Stimulated activated CD8-positive, alpha-beta memory T cell treated with anti-CD3 and anti-CD28 coated beads, Interleukin-12 subunit alpha, Interleukin-12 subunit beta, amount 100 ng/mL, for 24 hours (primary cell): ENCODE results near the gene GPAM.
"Not testable (repeated sequence)": the region's sequence is repeated elsewhere in the genome, so short reads cannot be mapped to it uniquely, and the experiment has no call there.

Experiments
- DNase-seq: peaks from one replicate; pipeline ENCODE4 v3.0.0-alpha.2; 2020; ENCODE audit errors: extremely low read depth

The GPAM gene

DNA sequence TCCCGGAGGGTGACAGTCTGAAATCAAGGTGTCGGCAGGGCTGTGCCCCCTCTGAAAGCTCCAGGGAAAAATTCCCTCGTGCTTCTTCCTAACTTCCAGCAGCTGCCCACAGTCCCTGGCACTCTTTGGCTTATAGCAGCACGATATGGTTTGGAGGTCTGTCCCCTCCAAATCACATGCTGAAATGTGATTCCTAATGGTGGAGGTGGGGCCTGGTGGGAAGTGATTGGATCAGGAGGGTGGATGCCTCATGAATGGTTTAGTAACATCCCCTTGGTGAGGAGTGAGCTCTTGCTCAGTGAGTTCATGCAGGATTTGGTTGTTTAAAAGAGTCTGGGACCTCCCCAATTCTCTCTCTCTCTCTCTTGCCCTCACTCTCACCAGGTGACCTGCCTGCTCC is 51.1 kb downstream of the GPAM start:
- DNase-seq: no peak

DNA sequence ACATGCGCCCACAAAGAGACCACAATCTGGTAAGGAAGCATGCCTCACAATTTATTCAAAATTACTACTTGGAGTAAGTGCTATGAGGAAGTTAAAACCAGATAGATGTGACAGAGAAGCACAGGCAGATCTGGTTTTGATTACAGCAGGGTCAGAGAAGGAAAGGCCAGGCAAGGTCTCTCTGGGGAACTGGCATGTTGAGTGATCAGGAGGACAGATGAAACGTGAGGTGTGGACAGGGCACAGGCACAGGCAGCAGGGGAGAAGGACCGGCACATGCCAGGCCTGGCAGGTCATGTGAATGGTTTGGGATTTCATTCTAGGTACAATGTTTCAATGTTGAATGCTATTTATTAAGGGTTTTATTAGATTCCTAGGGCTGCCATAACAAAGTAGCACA is 51.6 kb downstream of the GPAM start:
- DNase-seq: no peak

DNA sequence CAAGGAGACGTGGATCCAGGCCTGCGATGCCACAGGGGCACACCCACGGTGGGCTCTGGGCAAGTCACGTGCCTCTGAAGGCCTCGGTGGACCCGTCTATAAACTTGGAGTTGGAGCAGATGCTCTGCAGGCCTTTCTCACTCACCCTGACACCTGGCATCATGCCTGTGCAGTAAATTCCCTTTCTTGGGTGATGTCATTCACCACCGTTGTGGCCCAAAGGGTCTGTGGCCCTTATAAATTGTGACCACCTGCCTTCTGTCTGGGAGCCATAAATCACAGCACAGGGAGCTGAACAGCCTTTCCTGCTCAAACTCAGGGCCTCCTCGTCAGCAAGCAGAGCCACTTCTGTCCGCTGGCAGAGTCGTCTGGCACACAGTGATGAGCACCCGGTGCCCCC is 52.2 kb downstream of the GPAM start:
- DNase-seq: no peak

DNA sequence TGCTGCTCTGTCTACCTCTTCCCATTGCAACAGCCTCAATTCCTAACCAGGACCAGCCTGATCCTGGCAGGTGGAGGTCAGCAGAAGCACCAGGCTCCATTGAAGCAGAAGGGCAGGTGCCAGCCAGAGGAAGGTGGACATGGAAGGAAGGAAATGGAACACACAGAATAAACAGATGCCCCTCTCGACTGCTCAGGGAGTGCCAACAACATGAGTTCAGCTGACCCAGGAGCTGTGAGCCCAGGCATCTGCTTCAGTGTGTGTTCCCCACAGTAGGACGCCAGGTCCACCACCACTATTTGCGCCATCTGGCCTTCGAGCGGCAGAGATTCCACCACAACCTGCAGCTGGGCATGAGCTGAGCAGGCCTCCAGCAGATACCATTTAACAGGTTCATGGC is 56.7 kb downstream of the GPAM start:
- no peak for DNase-seq

DNA sequence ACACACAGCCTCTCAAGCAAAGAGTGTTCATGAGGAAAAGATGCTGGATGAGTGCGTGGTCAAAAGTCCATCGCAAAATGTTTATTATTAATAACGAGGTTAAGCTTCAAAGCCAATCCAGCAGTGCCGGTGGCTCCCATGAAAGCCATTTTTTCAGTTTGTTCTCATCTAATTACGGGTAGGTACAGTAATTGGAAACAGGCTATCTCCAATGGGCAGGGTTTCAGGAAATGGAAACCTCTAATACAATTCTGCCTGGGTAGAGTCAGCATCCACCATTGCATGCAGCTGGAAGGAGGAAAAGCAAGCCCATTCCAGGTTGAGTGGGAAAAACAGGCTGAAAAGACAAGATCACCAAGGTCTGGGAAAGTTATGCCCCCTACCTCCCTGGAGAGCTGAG is 57.4 kb downstream of the GPAM start:
- no peak for DNase-seq

DNA sequence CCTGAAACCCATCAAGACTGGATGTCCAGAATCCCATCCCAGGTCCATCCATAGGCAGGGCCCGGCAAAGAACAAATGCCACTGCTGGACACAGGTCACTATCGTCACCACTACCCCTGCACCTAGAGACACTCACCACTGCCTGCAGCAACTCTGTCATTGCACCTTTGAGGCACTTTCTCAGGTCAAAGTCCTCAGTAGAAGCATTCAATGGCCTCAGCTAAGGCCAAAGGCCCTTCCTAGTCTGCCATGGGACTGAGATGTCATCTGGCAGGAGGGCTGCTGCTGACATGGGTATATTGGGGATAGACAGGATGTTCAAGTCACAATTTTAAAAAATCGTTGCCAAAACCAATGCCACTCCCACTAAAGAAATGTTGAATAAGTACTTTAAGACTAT is 58.7 kb downstream of the GPAM start:
- DNase-seq: no peak

DNA sequence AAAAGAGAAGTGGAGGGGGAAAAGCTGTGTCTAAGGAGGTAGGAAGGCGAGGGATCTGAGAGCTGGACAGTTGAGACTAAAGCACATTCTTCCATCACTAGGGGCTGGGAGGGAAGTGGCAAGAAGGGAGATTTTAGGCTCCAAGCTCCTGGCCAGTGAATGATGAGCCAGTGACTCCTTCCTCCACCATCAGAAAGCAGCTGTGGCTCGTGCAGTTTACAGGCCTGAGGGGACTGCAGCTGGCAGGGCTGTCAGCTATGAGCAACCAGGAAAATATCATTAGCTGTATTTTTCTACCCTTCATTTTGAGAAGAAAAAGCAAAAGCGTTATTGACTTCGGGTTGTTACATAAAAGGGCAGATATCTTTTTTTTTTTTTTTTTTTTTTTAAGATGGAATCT is 60.7 kb downstream of the GPAM start:
- no peak for DNase-seq

DNA sequence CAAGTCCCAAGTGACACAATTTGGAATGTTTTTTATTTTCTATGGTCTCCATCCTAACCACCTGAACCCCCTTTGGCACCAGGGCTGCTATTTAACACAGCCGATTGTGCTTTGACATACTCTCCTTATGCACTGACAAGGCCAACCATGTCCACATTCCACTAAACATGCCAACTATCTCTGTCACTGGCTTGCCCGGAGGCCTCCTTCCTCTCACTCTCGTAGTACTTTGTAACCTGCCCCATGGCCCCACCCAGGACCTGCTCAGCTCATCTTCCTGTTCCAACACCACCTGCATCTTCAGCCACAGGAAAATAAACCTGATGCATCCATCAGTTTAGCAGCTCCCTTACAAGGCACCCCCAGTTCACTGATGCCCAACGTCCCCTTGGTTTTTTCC is 63.1 kb downstream of the GPAM start:
- no peak for DNase-seq

DNA sequence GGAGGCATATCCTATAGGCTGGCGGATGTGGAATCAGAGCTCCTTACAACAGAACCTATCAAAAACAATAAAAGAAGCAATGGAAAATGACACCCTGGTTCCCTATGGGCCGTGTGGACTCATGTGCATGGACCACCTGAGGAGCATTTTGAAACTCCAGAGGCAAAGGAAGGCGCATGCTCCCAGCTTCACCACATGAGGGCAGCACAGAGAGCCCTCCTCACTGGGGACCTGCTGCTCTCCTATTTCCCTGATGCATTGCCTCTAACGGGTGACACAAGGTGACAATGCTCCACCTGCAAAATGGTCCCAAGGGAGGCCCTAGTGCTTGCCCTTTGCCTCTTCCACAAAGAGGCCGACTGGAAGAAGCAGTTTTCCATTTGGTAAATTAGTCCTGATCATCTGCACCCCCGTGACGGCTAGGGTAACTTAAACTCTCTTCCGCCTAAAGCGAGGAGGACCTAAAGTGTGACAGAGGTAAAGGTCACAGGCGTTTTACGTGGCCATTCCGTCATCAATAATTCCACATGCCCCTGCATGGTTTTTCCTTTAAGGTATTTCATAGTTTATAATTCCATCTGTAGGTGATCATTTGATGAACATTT is 67.7 kb downstream of the GPAM start:
- no peak for DNase-seq

DNA sequence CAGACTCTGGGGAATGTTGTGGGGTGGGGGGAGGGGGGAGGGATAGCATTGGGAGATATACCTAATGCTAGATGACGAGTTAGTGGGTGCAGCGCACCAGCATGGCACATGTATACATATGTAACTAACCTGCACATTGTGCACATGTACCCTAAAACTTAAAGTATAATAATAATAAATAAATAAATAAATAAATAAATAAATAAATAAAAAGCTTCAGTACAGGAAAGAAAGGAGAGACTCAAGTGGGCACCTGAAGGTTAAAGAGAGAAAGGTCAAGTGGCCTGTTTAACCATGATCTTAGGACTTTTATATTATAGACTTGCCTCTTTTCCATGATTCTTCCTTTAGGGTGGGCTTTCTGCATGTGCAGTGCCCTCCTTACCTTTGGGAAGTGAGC is 73.8 kb downstream of the GPAM start:
- DNase-seq: not testable (repeated sequence)
